Measurements from ENCODE around the gene CASP10. TPM values are rescaled to one million over a fixed set of nuclear protein-coding genes. Genes with fewer than 3 reads are reported as not detected.
"Not testable (repeated sequence)": the region's sequence is repeated elsewhere in the genome, so short reads cannot be mapped to it uniquely, and the experiment has no call there.

Gene CASP10
- total RNA-seq, 1 donor: 5.6 TPM

- no peak for TF ChIP-seq CTCF (IDR thresholded peaks at IDR 0.05; ENCODE audit: insufficient read depth, low read depth, low read length)
- no peak for DNase-seq (ENCODE audit: low read depth)
- no peak overlapping the region for H3K4me3 ChIP-seq (ENCODE audit: low read depth, low read length)
Observed at GRCh38 chr2:201139836-201140604, 42.9 kb upstream of the CASP10 start.

DNA sequence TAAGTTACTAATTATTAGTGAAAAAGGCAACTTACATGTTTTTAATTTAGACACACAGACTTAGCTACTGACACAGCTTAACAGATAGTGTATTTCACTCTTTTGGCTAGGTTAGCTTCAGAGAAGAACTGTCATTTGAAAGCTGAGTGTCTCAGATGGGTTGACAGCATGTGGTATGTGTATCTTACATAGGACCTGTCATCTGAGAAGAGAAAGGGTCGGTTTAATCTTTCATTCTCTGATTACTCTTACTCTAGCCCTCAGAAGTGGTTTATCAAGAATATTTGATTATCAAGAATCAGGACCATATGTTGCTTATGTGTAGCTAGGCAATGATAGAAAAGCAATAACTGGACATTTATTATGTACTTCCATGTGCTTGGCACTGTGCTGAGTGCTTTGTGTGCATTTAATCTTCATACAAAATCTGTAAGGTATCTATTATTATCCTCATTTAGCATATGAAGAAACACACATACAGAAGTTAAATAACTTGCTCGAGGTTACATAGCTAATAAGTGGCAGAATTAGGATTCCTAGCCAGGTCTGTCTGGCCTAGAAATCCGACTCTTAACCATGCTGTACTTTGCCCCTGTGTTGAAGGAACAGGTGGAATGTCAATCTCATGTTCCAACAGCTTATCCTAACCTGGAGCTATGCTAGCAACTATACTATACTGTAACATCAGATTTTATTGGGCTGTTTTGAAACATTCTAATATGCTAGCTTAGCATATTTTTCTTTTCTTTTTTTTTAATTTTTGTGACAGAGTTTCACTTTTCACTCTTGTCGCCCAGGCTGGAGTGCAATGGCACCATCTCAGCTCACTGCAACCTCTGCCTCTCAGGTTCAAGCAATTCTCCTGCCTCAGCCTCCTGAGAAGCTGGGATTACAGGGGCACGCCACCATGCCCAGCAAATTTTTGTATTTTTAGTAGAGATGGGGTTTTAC lies 38.6 kb upstream of the CASP10 start:
- no peak for DNase-seq (ENCODE audit: low read depth)
- no peak overlapping the region for H3K4me3 ChIP-seq (ENCODE audit: low read depth, low read length)
- TF ChIP-seq CTCF (IDR thresholded peaks at IDR 0.05; ENCODE audit: insufficient read depth, low read depth, low read length): no peak

DNA sequence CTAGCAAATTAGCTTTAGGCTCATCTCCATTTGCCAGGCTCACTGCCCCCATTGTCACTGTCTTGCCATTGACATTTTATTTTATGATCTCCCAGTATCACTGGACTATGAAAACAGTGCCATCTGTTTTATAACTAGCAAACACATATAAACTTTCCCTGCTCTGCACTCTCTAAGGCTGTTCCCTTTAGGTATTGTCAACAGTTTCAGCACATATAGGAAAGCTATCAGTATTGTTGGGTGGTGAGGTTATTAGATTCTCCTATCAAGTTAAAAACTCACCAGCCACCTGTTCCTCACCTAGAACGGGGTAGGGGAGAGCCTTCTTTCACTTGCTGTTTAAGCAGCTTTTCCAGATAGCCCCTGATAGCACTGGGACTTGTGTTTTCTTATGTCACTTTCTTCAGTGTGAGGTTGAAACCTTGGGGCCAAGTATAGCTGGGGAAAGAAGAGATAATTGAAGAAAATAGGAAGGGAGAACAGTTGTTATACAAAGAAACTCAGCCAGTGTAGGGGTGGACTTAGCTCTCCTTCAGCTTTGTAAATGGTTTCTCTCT lies 34.4 kb upstream of the CASP10 start:
- H3K4me3 ChIP-seq (ENCODE audit: low read depth, low read length): no peak overlapping the region
- no peak for TF ChIP-seq CTCF (IDR thresholded peaks at IDR 0.05; ENCODE audit: insufficient read depth, low read depth, low read length)
- DNase-seq (ENCODE audit: low read depth): no peak

DNA sequence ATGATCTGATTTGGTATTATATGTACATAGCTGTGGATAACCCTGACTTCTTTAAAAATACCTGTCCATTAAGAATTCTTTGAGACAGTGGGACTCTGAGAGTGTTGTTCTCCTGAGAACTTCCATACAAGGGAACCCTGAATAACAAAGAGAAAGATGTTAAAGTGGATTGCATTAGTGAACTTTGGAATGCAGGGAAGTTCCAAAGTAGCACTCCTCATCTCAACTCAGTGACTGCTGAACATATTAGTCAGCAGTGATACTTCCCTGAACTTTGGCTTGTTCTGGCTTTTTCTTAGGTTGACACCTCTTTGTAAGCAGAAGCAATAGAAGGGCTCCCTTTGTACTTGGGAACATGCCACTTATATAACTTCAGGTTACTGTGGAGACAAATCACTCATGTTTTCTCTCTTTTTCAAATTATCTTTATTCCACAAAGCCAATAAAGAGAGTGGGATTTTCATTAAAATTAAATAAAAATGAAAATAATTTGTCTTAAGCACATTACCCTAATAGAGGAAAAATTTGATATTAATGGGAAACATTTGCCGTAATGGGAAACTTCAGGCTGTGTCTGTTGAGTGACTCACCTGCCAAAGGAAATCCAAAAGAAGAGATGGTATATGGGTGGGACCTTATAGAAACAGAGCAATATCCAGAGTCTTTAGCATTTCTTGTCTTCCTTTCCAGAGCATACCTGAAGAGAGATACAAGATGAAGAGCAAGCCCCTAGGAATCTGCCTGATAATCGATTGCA lies 33.7 kb upstream of the CASP10 start:
- peak; percentile 83 for DNase-seq (ENCODE audit: low read depth)
- H3K4me3 ChIP-seq (ENCODE audit: low read depth, low read length): no peak overlapping the region

GRCh38 chr2:201149821-201150165 lies 33.1 kb upstream of the CASP10 start:
- not testable (repeated sequence) for DNase-seq (ENCODE audit: low read depth); H3K4me3 ChIP-seq (ENCODE audit: low read depth, low read length)

More for the DNA sequence above, 33.7 kb upstream of the CASP10 start:
- no peak for TF ChIP-seq CTCF (IDR thresholded peaks at IDR 0.05; ENCODE audit: insufficient read depth, low read depth, low read length)

DNA sequence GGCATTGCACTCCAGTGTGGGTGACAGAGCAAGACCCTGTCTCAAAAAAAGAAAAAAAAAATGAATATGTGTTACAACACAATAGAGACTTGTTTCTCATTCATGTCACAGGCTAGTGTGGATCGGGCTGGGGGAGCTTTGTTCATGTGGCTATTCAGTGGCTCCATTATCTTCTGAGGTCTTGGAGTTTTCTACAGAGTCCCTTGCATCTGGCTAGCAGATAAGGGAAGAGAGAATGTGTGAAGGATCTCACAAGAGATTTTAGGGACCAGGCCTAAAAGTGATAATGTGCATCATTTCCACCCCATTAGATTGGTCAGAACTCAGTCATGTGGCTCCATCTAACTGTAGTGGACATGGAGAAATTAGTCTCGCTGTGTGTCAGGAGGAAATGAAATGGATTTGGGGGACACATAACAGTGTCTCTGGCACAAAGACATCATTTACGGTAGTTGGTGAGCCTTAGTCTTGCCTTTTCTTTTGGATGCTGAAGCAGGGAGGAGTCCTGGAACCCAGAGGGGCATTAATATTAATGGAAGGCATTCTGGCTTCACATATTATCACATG lies 32.4 kb upstream of the CASP10 start:
- H3K4me3 ChIP-seq (ENCODE audit: low read depth, low read length): no peak overlapping the region
- TF ChIP-seq CTCF (IDR thresholded peaks at IDR 0.05; ENCODE audit: insufficient read depth, low read depth, low read length): no peak
- DNase-seq (ENCODE audit: low read depth): no peak
